ENCODE data around the gene CPNE4.

DNA sequence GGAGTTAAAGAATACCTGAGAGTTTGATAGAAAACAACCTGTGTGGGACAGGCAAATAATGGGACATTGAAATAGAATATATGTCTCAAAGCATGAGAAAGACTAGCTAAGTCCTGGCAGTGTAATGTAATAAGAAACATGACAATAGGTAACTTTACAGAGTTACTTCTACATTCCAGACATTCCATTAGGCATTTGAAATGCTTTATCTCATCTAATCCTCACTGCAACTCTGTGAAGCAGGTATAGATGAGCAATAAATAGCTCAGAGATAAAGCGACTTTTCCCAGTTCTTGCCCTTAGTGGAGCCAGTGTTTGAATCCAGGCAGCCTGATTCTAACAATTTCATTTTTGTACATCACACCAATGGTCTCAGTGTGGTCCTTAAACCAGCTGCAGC lies 76.8 kb downstream of the CPNE4 start:
- TF ChIP-seq, protein P1, sequence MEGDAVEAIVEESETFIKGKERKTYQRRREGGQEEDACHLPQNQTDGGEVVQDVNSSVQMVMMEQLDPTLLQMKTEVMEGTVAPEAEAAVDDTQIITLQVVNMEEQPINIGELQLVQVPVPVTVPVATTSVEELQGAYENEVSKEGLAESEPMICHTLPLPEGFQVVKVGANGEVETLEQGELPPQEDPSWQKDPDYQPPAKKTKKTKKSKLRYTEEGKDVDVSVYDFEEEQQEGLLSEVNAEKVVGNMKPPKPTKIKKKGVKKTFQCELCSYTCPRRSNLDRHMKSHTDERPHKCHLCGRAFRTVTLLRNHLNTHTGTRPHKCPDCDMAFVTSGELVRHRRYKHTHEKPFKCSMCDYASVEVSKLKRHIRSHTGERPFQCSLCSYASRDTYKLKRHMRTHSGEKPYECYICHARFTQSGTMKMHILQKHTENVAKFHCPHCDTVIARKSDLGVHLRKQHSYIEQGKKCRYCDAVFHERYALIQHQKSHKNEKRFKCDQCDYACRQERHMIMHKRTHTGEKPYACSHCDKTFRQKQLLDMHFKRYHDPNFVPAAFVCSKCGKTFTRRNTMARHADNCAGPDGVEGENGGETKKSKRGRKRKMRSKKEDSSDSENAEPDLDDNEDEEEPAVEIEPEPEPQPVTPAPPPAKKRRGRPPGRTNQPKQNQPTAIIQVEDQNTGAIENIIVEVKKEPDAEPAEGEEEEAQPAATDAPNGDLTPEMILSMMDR (IDR thresholded peaks at IDR 0.05), result no peak
- TF ChIP-seq POLR2A (IDR thresholded peaks at IDR 0.05; ENCODE audit: low read depth), result no peak
